Esophagus (tissue), 2 donors: ENCODE data around the gene MRGPRX2. TPM values are rescaled to one million over a fixed set of nuclear protein-coding genes. Genes with fewer than 3 reads are reported as not detected.
A peak's percentile ranks its signal among the peaks of the same experiment; 100 is the strongest.

Source experiments
- H3K27ac ChIP-seq, 2 donors: one replicate each; pipeline ENCODE4 v1.5.1; 2013; ENCODE audit warnings: low read depth in 2 of 2, mild to moderate bottlenecking in 2 of 2, inconsistent platforms in 1 of 2, low read length in 1 of 2, moderate library complexity in 1 of 2
- H3K27me3 ChIP-seq, 2 donors: one replicate each; pipeline ENCODE4 v1.6.1; 2013; ENCODE audit warnings: low read length in 2 of 2, control low read depth in 1 of 2, mild to moderate bottlenecking in 1 of 2; ENCODE audit not compliant: insufficient read depth in 2 of 2, control insufficient read depth in 1 of 2
- H3K36me3 ChIP-seq, 2 donors: one replicate each; pipeline ENCODE4 v1.6.1; 2013; ENCODE audit warnings: low read length in 1 of 2; ENCODE audit not compliant: control insufficient read depth in 2 of 2, insufficient read depth in 2 of 2
- H3K4me1 ChIP-seq, 2 donors: one replicate each; pipeline ENCODE4 v1.6.1; 2013; ENCODE audit warnings: low read length in 1 of 2; ENCODE audit not compliant: control insufficient read depth in 2 of 2, insufficient read depth in 2 of 2
- H3K4me3 ChIP-seq, 2 donors: one replicate each; pipeline ENCODE4 v1.5.1; 2013; ENCODE audit warnings: low read length in 2 of 2, mild to moderate bottlenecking in 2 of 2, low read depth in 1 of 2, moderate library complexity in 1 of 2
- H3K9me3 ChIP-seq, 2 donors: one replicate each; pipeline ENCODE4 v1.6.1; 2013; ENCODE audit warnings: mild to moderate bottlenecking in 2 of 2, low read depth in 1 of 2, low read length in 1 of 2, moderate library complexity in 1 of 2; ENCODE audit not compliant: control insufficient read depth in 2 of 2, insufficient read depth in 1 of 2
- WGBS, 2 donors: extraction: QIAGEN DNeasy Blood & Tissue Kit; methylation state at CpG; one replicate each; pipeline ENCODE4 v1.1.7; 2013; 5-methylcytosine and 5-hydroxymethylcytosine counted together
- polyA plus RNA-seq, 2 donors: library from polyadenylated mRNA; stranded (reverse); fragments of 200-250 nt; gene quantifications; one replicate each; pipeline ENCODE4 v1.2.3, GENCODE V29; 2013
- donor health status: healthy with polysubstance abuse.
- donor health status: Bipolar disorder and iron deficiency.

The MRGPRX2 gene
- under 1 TPM in 1 of 2 donors, not detected in 1; 0.02 TPM for polyA plus RNA-seq

- no peaks in the 10 kb centered on the region for H3K9me3 ChIP-seq
- 55 to 67% methylated on average over 4 of the region's 4 CpGs for WGBS, 2 donors
- H3K27ac ChIP-seq, result no peak within 1 kb of the TSS
- no peak within 1 kb of the TSS for H3K4me3 ChIP-seq
- H3K36me3 ChIP-seq, result no peaks in the 10 kb centered on the region
- no peaks in the 10 kb centered on the region for H3K4me1 ChIP-seq
- H3K27me3 ChIP-seq, result no peaks in the 10 kb centered on the region
Observed at GRCh38 chr11:19060629-19061028, at the start of gene MRGPRX2. MRGPRX2 (minus strand) TSS chr11:19060717; CDS start chr11:19056402, 4,315 bp downstream.

GRCh38 chr11:19110295-19110694, 49.8 kb upstream of the MRGPRX2 start:
- H3K27ac ChIP-seq, result no peak overlapping the region
- H3K4me1 ChIP-seq, result peaks cover 0 to 5% of the 10 kb centered on the region in 2 donors
- no peaks in the 10 kb centered on the region for H3K9me3 ChIP-seq
- H3K36me3 ChIP-seq, result no peaks in the 10 kb centered on the region
- WGBS, 2 donors, result 66 to 82% methylated on average over 3 of the region's 3 CpGs
- no peak overlapping the region for H3K4me3 ChIP-seq
- H3K27me3 ChIP-seq, result no peaks in the 10 kb centered on the region

- peaks cover 0 to 8% of the 10 kb centered on the region in 2 donors for H3K4me1 ChIP-seq
- H3K36me3 ChIP-seq, result no peaks in the 10 kb centered on the region
- no peaks in the 10 kb centered on the region for H3K9me3 ChIP-seq
- no peaks in the 10 kb centered on the region for H3K27me3 ChIP-seq
- no peak overlapping the region for H3K27ac ChIP-seq
- H3K4me3 ChIP-seq, result no peak overlapping the region
- 98 to 100% methylated on average over 1 of the region's 1 CpG for WGBS, 2 donors
Observed at GRCh38 chr11:19107125-19107524, 46.6 kb upstream of the MRGPRX2 start.

GRCh38 chr11:19105011-19105410, 44.5 kb upstream of the MRGPRX2 start:
- Histone ChIP-seq H3K9me3 (no peaks in the 10 kb centered on the region), H3K36me3 (no peaks in the 10 kb centered on the region), H3K27me3 (no peaks in the 10 kb centered on the region), H3K4me1 (peaks cover 0 to 8% of the 10 kb centered on the region in 2 donors), H3K27ac (no peak overlapping the region), H3K4me3 (no peak overlapping the region)
- 86 to 92% methylated on average over 1 of the region's 1 CpG for WGBS, 2 donors

- no peak overlapping the region for H3K4me3 ChIP-seq
- H3K36me3 ChIP-seq, result no peaks in the 10 kb centered on the region
- H3K9me3 ChIP-seq, result no peaks in the 10 kb centered on the region
- no peaks in the 10 kb centered on the region for H3K27me3 ChIP-seq
- H3K4me1 ChIP-seq, result peaks cover 0 to 3% of the 10 kb centered on the region in 2 donors
- WGBS, 2 donors, result 56 to 57% methylated on average over 1 of the region's 1 CpG
- H3K27ac ChIP-seq, result peak overlapping the region in 1 of 2 donors; percentile 68
Observed at GRCh38 chr11:19102521-19102900, 42.0 kb upstream of the MRGPRX2 start.

- Histone ChIP-seq H3K27me3 (no peaks in the 10 kb centered on the region), H3K36me3 (no peaks in the 10 kb centered on the region), H3K27ac (peak overlapping the region in 1 of 2 donors; percentile 68), H3K4me1 (peaks cover 0 to 3% of the 10 kb centered on the region in 2 donors), H3K9me3 (no peaks in the 10 kb centered on the region), H3K4me3 (no peak overlapping the region)
- WGBS, 2 donors, result 25 to 36% methylated on average over 4 of the region's 4 CpGs
Observed at GRCh38 chr11:19101796-19102520, 41.4 kb upstream of the MRGPRX2 start.

GRCh38 chr11:19100885-19101284, 40.4 kb upstream of the MRGPRX2 start:
- Histone ChIP-seq H3K27me3 (no peaks in the 10 kb centered on the region), H3K36me3 (no peaks in the 10 kb centered on the region), H3K4me3 (no peak overlapping the region), H3K4me1 (peaks cover 0 to 3% of the 10 kb centered on the region in 2 donors), H3K9me3 (no peaks in the 10 kb centered on the region), H3K27ac (no peak overlapping the region)
- WGBS, 2 donors, result 85 to 87% methylated on average over 4 of the region's 4 CpGs

GRCh38 chr11:19099093-19099492, 38.6 kb upstream of the MRGPRX2 start:
- Histone ChIP-seq H3K27ac (no peak overlapping the region), H3K27me3 (no peaks in the 10 kb centered on the region), H3K36me3 (no peaks in the 10 kb centered on the region), H3K4me1 (peaks cover 0 to 3% of the 10 kb centered on the region in 2 donors), H3K9me3 (no peaks in the 10 kb centered on the region), H3K4me3 (no peak overlapping the region)
- WGBS, 2 donors, result 82 to 84% methylated on average over 3 of the region's 3 CpGs

GRCh38 chr11:19094859-19095258, 34.3 kb upstream of the MRGPRX2 start:
- Histone ChIP-seq H3K4me1 (peaks cover 0 to 3% of the 10 kb centered on the region in 2 donors), H3K9me3 (no peaks in the 10 kb centered on the region), H3K27me3 (no peaks in the 10 kb centered on the region), H3K36me3 (no peaks in the 10 kb centered on the region), H3K4me3 (no peak overlapping the region), H3K27ac (no peak overlapping the region)
- WGBS, 2 donors, result 41 to 46% methylated on average over 2 of the region's 2 CpGs

- H3K27ac ChIP-seq, result no peak overlapping the region
- H3K36me3 ChIP-seq, result no peaks in the 10 kb centered on the region
- peaks cover 0 to 4% of the 10 kb centered on the region in 2 donors for H3K4me1 ChIP-seq
- H3K4me3 ChIP-seq, result no peak overlapping the region
- 43 to 46% methylated on average over 4 of the region's 4 CpGs for WGBS, 2 donors
- H3K27me3 ChIP-seq, result no peaks in the 10 kb centered on the region
- no peaks in the 10 kb centered on the region for H3K9me3 ChIP-seq
Observed at GRCh38 chr11:19093976-19094375, 33.5 kb upstream of the MRGPRX2 start.
